Kidney (tissue), 14 donors: ENCODE results near the gene SEMA3D. TPM values are rescaled to one million over a fixed set of nuclear protein-coding genes. Genes with fewer than 3 reads are reported as not detected.

ENCODE experiments used
- DNase-seq, 5 donors: peaks; one replicate each; pipeline ENCODE4 v3.0.0-alpha.2; 2013 to 2020
- FAIRE-seq: peaks from 2 replicates; lab custom pipeline; 2012; peaks lifted over from hg19 to GRCh38; lab: Jason Lieb, UNC
- H3K27ac ChIP-seq, 2 donors: one replicate each; pipeline ENCODE4 v1.7.0; 2013; ENCODE audit warnings: low read depth in 2 of 2, low read length in 2 of 2, inconsistent platforms in 1 of 2
- H3K27me3 ChIP-seq: one replicate; pipeline ENCODE4 v1.7.1; 2013; ENCODE audit warnings: low read length, inconsistent platforms; ENCODE audit not compliant: control insufficient read depth, insufficient read depth
- H3K36me3 ChIP-seq, 3 donors: one replicate each; pipeline versions ENCODE4 v1.7.0 to v1.7.1; 2013; ENCODE audit warnings: low read length in 3 of 3, control low read depth in 1 of 3, inconsistent platforms in 1 of 3; ENCODE audit not compliant: insufficient read depth in 3 of 3, control insufficient read depth in 2 of 3
- H3K4me1 ChIP-seq, 3 donors: one replicate each; pipeline versions ENCODE4 v1.7.0 to v1.7.1; 2013; ENCODE audit warnings: low read length in 3 of 3, inconsistent platforms in 1 of 3, low read depth in 1 of 3; ENCODE audit not compliant: control insufficient read depth in 2 of 3, insufficient read depth in 2 of 3
- H3K4me3 ChIP-seq, 3 donors: one replicate each; pipeline versions ENCODE4 v1.7.0 to v1.8.1; 2013; ENCODE audit warnings: low read length in 3 of 3, control low read depth in 1 of 3, inconsistent platforms in 1 of 3
- H3K9ac ChIP-seq, 3 donors: one replicate each; pipeline versions ENCODE4 v1.7.0 to v1.7.1; 2013; ENCODE audit warnings: low read length in 3 of 3, control low read depth in 1 of 3, inconsistent platforms in 1 of 3
- H3K9me3 ChIP-seq, 3 donors: one replicate each; pipeline versions ENCODE4 v1.7.0 to v1.7.1; 2013; ENCODE audit warnings: low read length in 3 of 3, control low read depth in 1 of 3, inconsistent platforms in 1 of 3; ENCODE audit not compliant: control insufficient read depth in 2 of 3, insufficient read depth in 1 of 3
- CTCF ChIP-seq: IDR thresholded peaks from 3 replicates; pipeline ENCODE4 v1.5.1; 2012; ENCODE audit warnings: mild to moderate bottlenecking, moderate library complexity, borderline replicate concordance; ENCODE audit not compliant: insufficient read depth; ENCODE audit errors: extremely low read depth
- intact Hi-C: fragments of 100-400 bp; cut with DNase I; formaldehyde crosslinking; loops from one replicate; pipeline ENCODE4 v1.11.1; 2022
- polyA plus RNA-seq: library from polyadenylated mRNA; stranded (reverse); fragments of 350-450 nt; fragmentation: Illumina TruSeq; extraction: RNeasy Lipid Tissue Mini Kit (QIAGEN cat#74804); gene quantifications from one replicate; pipeline ENCODE4 v1.2.3, GENCODE V29; 2014; ENCODE audit warnings: low read depth, low replicate concordance; ENCODE audit not compliant: insufficient read depth
- total RNA-seq: library from RNA; stranded (reverse); fragmentation: NEBNext Ultra II Directional; extraction: Animal tissue kit (Norgen Biotek cat#: 25700); gene quantifications from one replicate; pipeline ENCODE4 v1.2.1, GENCODE V29; 2021
- donor health status: control.
- donor health status: control.
- donor health status: control.
- donor health status: control.
- donor health status: control.
- donor health status: DM: yes; HTN: yes; CAD: no.
- donor health status: Normal renal cell carcinoma (clear cell type).

Gene SEMA3D
- total and polyA plus RNA-seq, 2 donors from 2014 or later: 0.82 to 17.5 TPM

DNA sequence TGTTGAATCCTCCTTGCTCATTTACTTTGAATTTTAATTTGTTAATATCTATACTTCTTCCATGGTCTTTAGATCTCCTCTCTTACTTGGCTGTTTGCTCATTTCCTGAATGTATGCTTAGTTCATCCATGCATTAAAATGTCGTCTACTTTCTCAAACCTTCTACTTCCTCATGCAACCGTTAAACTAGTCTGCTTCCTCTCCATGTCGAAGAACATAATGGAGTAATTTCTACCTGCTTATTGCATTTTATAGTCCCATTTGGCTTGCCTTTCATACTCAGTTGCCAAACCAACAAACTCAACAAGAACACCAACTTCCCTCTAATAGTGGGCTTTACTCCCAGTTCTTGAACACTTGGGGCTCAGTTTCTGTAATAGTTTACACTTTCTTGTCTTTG, 43.8 kb upstream of the SEMA3D start:
- Histone ChIP-seq H3K27ac (no peak overlapping the region), H3K27me3 (no peaks in the 10 kb centered on the region)
- FAIRE-seq: no peak

GRCh38 chr7:85229544-85229943, 42.7 kb upstream of the SEMA3D start:
- no peak overlapping the region for H3K27ac ChIP-seq
- no peak overlapping the region for H3K9ac ChIP-seq
- intact Hi-C loops: no loop called here
- no peak for FAIRE-seq
- H3K36me3 ChIP-seq: no peaks in the 10 kb centered on the region
- H3K4me3 ChIP-seq: no peak overlapping the region
- no peak for DNase-seq
- no peaks in the 10 kb centered on the region for H3K9me3 ChIP-seq
- no peaks in the 10 kb centered on the region for H3K4me1 ChIP-seq
- no peak for TF ChIP-seq CTCF
- no peaks in the 10 kb centered on the region for H3K27me3 ChIP-seq

More for the DNA sequence above, 43.8 kb upstream of the SEMA3D start:
- intact Hi-C loops: no loop called here
- H3K9me3 ChIP-seq: no peaks in the 10 kb centered on the region
- H3K4me3 ChIP-seq: no peak overlapping the region
- H3K4me1 ChIP-seq: no peaks in the 10 kb centered on the region
- no peak for TF ChIP-seq CTCF
- DNase-seq: no peak
- H3K9ac ChIP-seq: no peak overlapping the region
- H3K36me3 ChIP-seq: no peaks in the 10 kb centered on the region

- no peaks in the 10 kb centered on the region for H3K36me3 ChIP-seq
Observed at GRCh38 chr7:85226361-85227085, 39.7 kb upstream of the SEMA3D start.

More at GRCh38 chr7:85226361-85227085, 39.7 kb upstream of the SEMA3D start:
- no peaks in the 10 kb centered on the region for H3K27me3 ChIP-seq
- no peak overlapping the region for H3K9ac ChIP-seq
- intact Hi-C loops: no loop called here
- DNase-seq (no peak), FAIRE-seq (no peak)
- no peaks in the 10 kb centered on the region for H3K4me1 ChIP-seq
- no peaks in the 10 kb centered on the region for H3K9me3 ChIP-seq
- H3K4me3 ChIP-seq: no peak overlapping the region
- TF ChIP-seq CTCF: no peak
- no peak overlapping the region for H3K27ac ChIP-seq
